NCI-H345 treated with DMSO at 0.1 percent for 48 hours (cell line): ENCODE data around the gene TRIM42.

Experiments used
- DNase-seq: peaks from one replicate; lab custom pipeline; 2025; ENCODE audit not compliant: unreplicated experiment; lab: John Stamatoyannopoulos, UW

Gene TRIM42

DNA sequence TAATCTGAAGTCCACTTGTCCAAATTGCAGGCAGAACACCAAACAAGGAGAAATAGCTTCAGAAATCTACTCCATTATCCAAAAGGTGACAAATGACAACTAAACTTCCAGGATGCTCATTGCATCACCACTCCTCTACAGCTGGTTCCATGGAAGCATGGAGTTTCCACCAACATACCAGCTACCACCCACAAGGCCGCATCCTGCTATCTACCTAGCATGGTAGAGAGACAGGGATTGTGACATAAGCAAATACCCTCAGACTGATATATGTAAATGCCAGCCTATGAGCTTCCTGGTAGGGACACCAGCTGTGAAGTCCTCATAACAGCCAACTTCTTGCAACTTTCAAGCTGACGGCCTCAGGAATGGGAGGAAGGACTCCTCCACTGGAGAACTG, at the start of gene TRIM42:
Gene TRIM42, plus strand, starts transcription at position 301 of the 400 bp plus-strand sequence. CDS start 166 bp downstream, outside the sequence.
- DNase-seq, result no peak

DNA sequence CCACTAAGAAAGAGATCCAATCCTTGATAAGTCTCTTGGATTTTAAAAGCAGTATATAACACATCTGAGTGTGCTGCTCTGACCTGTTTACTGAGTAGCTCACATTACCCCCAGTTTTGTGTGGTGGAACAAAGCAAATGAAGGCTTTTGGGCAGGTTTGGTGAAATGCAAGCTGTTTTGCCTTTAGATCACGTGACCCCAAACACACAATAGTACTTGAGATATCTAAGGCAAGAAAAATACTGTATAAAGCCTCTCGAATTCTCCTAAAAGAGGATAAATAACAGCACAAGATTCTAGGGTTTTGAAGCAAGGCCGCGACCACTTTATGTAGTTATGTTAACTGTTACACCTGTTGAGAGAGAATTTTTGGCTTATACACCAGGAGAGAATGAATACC, 49.3 kb upstream of the TRIM42 start:
- DNase-seq, result no peak

DNA sequence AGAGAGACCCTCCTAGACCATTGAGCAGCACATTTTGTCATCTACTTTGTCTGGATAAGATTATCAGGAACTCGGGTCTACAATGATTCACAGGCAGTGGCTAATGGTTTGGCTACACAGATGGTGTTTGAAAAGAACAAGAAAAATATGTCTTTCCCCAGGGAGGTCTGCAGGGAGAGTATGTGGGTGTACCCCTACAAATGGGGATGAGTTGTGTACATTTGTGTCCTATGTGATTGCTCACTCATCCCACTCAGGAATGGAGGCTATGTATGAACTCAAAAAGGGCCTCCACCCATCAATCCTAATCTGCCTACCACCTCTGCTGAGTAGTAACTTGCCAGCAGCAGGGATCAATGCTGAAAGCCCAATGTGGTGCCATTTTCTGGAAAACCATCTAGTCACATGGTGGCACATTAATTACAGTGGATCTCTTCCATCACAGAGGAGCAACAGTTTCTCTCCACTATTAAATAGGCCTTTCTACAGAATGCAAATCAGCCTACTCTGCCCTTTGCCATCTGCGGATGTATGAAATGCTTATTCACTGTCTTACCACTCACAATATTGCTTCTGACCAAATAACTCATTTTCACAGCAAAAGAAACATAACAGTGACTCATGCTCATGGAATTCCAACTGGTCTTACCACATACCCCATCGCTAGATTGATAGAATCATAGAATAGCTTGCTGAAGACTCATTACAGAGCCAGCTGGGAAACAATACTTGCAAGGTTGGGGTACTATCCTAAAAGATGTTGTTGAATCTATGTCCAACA, 48.3 kb upstream of the TRIM42 start:
- DNase-seq, result no peak

DNA sequence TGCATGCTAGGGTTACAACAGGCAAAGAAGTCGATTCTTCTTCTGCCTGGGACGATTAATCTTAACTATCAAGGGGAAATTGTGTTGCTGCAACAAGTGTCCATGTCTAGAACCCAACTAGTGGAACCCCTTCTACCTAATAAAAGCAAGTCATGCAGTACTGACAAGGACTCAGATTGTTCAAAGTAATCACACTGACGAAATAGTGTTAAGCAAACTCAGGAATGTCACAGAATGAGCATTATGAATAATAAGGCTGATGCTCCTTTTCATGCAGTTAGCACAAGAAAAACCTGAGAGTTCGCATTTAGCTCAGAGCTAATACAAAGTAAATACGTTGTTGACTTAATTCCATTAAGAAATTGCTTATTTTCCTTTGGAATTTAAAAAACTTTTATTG, 47.5 kb upstream of the TRIM42 start:
- no peak for DNase-seq

DNA sequence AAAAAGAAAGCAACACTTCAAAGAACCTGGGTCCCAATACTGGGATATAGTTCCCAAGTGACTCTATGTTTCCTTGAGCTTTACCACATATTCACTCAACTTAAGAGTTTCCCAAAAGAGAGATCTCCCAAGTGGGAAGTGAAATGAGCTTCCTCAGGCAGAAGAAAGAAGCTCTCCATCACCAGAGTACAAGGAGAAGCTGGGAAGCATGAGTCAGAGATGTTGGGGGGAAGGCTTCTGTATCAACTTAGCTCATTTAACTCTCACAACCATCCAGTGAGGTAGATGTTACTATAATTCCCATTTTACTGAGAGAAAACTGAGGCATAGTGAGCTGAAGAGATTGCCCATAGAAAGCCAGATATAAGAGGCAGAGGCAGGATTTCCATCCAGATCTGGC, 47.0 kb upstream of the TRIM42 start:
- no peak for DNase-seq

DNA sequence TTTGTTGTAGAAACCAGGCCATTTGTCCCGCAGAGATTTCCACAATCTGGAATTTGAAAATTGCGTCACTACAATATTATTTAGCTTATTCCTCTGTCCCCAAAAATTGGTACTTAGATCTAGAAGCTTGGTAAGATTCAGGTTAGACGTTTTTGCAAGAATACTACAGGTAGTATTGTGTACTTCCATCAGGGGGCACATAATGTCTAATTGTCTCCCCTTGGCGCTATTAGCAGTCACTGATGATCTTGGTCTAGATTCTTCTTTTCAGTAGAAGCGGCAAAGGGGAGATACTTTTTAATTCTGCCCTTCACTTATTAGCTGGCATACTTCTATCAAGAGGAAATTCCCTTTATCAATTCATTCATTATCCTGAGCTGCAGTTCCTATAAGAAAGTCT, 42.6 kb upstream of the TRIM42 start:
- no peak for DNase-seq

DNA sequence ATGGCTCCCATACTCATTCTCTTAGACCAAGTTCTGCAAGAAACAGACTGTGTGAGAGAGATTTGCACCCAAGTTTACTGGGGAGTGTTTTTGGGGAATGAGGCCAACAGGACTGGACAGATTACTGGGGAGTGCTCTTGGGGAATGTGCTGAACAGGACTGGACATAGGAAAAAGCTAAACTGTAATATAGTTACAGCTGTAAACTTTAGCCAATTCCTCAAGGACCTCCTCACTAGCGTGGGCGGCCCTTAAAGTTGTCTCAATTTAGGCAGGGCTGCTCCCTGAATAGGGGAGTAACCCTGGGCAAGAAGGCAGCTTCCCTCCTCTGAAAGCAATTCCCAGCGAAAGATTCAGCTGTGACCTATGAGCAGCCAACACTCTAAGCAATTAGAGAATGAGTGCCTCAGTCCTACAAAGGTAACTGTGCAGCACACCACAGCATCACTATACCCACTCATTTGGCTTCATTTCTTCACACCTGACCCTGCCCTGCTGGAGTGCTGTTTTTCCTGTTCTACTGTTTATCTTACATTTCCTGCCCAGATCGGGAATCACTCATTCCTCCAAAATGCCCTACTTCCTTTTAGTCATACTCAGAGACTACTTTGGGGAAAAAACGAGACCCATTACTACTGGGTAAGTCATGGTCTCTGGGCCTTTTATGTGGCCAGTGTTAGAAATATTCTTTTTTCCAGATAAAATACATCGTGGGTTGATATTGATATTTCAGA, 41.3 kb upstream of the TRIM42 start:
- no peak for DNase-seq

DNA sequence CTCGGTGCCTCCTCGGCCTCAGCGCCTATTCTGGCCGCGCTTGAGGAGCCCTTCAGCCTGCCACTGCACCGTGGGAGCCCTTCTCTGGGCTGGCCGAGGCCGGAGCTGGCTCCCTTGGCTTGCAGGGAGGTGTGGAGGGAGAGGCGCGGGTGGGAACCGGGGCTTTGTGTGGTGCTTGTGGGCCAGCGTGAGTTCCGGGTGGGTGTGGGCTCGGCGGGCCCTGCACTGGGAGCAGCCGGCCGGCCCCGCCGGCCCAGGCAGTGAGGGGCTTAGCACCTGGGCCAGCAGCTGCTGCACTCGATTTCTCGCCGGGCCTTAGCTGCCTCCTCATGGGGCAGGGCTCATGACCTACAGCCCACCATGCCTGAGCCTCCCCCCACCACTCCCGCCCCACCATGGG, 26.6 kb upstream of the TRIM42 start:
- DNase-seq, result no peak

DNA sequence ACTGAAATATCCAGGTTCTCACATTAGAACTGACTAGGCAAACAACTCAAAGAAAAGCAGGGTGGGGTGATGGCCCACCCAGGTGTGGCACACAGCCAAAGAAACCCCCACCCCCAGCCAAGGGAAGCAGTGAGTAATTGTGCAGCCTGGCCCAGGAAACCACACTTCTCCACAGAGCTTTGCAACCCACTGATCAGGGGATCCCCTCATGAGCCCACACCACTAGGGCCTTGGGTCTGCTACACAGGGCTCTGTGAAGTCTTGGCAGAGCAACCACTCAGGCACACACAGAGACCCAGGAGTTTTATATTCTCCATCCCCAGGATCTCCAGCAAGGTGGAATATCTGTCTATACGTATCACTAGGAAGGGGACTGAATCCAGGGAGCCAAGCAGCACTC, 22.2 kb upstream of the TRIM42 start:
- no peak for DNase-seq

DNA sequence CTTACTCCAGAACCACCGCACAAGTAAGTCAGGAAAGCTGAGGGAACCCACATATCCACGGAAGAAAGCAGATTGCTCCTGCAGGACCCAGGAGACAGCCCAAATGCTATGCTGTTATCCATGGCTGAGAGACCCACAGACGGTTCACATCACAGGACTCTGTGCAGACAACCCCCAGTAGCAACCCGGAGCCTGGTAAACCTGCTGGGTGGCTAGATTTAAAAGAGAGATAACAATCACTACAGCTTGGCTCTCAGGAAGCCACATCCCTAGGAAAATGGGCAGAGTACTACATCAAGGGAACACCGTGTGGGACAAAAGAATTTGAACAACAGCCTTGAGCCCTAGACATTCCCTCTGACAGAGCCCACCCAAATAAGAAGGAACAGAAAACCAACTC, 13.8 kb upstream of the TRIM42 start:
- no peak for DNase-seq

DNA sequence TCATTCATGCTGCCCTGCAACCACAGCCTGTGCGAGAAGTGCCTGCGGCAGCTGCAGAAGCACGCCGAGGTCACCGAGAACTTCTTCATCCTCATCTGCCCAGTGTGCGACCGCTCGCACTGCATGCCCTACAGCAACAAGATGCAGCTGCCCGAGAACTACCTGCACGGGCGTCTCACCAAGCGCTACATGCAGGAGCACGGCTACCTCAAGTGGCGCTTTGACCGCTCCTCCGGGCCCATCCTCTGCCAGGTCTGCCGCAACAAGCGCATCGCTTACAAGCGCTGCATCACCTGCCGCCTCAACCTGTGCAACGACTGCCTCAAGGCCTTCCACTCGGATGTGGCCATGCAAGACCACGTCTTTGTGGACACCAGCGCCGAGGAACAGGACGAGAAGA, 4.7 kb downstream of the TRIM42 start:
- DNase-seq, result no peak

DNA sequence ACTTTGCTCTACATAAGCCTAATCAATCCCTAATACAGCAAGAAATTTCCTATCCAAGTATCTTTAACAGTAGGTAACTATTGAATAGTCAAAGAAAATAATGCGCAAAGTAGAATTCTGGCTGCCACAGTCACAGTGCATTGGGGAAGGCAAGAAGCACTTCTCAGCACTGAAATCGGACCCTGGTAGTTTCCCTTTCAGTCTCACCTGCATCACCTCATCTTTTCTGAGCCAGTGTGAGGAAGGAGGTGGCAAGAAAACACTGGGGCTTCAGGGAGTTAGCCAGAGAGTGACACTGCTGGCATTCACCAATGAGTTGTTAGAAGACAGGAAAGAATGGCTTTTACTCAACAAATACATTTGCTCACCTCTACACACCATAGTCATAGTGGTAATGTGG, 8.3 kb downstream of the TRIM42 start:
- no peak for DNase-seq

DNA sequence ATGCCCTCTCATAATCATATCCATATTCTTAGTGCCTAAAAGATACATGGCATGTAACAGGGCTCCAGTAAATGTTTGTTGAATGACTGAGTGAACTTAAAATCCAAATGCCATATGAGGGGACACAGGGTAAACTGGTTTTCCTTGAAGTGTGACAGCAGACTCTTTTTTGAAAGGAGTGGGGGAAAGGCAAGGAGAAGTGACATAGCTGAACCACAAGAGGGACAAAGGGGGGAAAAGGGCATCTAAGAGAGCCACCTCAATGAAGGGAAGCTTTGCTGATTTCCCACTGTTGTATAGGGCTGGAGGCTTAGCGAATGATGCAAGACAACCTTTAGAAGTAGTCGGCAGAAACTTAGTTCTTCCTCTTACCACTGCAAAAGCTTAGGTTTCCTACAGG, 9.1 kb downstream of the TRIM42 start:
- DNase-seq, result no peak

DNA sequence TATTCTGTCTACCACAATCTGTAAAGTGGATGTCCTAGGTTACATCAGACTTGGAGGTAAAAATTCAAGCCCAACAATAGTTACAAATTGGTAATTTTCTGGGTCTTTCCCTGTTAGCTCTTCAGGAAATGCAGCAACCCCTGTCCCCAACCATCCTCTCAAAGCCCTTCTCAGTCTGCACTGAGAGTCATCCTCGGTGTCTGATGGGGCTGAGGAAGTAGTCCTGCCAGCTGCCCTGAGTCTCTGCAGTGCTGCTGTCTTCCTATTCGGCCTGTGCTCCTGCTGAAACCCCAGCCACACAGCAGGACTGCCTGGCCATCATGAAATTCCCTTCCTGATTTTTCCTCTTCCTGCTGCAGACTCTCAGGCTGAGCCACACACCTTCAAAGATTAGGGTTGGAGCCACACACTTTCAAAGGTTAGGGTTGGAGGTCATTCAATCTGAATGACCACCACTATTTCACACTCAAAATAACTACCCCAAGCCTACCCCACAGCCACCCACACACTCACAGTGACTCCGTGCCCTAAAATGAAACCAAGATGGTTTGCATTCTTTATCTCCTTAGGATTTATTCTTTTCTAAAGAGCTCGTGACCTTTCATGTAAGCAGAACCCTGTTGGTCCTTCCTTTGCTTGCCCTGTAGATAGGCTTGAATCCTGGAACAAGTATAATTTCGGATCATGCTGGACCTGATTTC, 17.6 kb downstream of the TRIM42 start:
- DNase-seq, result no peak

DNA sequence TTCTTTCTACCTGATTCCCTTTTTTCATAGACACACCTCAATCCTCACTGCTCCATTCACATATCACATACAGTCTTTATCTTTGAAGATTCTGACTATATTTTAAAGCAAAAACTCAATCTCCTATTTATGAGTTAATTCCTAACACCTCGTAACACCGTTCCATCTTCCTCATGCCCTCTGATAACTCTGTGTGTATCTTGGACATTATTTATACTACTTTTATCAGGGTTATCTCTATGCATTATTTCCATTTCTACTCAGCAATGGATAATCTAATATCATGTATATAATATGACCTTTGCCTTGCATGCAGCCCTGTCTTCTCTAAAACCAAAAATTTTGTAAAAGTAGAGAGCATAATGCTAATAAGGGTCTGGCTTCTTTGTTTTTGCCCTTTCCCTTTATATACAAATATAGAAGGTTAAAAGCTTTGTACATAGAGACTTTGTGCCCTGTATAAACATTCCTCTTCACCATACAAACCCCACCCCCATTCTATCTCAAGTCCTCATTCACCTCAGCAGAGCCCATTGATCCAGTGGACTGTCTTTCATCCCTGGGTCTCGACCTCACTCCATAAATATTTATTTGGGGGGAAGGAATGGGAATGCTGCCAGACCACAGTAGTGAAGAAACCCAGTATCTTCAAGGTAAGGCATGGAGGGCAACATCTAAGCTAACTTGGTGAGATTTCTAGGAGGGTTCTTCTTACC, 21.8 kb downstream of the TRIM42 start:
- DNase-seq, result no peak

DNA sequence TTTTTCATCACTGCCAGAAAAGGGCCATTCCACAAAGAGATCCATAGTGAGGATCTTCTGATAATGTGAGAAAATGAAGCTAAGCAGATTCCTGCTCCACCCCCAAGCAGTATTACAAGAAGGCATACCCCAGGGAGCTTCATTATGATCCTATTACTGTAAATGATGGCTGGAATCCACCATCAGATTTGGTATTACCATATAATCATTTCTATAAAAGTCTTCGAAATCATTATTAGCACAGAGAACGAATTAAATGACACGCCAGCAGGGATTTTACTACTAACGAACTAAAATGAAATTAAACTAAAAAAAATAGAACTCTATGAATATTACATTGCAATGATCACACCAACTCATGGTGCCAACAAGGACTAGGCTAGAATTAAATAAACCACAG, 24.4 kb downstream of the TRIM42 start:
- no peak for DNase-seq

DNA sequence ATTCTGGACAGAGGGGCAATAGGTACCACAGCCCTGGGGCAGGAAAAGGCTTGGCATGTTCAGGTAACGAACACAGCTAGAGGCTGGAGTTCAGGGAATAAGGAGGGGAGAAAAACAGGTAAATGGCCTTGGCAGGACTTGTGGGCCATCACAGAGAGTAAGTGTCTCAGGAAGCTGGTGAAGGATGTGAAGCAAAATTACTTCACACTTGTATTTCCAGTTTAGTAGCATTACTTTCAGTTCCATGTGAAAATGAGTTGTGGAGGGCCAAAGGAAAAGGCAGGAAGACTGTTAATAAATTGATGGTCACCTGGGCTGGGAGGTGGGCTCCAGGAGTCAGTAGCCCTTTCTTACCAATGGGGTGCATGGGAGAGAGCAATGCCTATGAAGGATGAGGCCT, 25.6 kb downstream of the TRIM42 start:
- no peak for DNase-seq

DNA sequence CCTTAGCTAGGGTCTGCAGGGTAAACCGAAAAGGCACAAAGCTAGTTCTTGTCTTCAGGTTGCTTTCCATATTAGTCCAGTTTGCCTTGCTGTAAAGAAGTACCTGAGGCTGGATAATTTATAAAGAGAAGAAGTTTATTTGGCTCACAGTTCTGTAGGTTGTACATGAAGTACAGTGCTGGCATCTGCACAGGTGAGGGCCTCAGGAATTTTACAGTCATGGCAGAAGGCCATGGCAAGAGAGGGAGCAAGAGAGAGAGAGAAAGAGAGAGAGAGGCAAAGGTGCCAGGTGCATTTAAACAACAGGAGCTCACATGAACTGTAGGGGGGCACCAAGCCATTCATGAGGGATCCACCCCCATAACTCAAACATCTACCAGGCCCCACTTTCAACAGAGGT, 26.9 kb downstream of the TRIM42 start:
- no peak for DNase-seq

DNA sequence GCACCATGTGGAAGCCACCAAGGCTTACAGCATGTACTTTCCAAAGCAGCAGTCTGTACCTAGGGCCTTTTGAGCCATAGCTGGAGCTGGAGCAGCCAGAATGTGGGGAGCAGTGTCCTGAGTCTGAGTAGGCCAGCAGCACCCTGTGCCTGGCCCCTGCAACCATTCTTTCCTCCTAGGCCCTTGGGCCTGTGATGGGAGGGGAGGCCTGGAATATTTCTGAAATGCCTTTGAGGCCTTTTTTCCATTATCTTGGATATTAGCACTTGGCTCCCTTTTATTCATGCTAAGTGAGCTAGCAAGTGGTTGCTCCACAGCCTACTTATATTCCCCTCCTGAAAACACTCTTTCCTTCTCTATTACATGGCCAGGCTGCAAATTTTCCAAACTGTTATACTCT, 28.1 kb downstream of the TRIM42 start:
- no peak for DNase-seq

DNA sequence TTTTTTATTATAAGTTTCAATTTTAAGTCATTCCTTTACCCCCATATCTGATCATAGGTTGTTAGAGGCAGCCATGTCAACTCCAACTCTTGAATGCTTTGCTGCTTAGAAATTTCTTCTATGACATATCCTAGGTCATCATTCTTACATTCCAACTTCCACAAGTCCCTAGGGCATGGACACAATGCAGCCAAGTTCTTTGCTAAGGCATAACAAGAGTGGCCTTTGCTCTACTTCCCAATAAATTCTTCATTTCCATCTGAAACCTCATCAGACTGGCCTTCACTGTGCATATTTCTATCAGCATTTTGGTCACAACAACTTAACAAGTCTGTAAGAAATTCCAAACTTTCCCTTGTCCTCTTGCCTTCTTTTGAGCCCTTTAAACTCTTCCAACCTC, 28.5 kb downstream of the TRIM42 start:
- DNase-seq, result no peak

DNA sequence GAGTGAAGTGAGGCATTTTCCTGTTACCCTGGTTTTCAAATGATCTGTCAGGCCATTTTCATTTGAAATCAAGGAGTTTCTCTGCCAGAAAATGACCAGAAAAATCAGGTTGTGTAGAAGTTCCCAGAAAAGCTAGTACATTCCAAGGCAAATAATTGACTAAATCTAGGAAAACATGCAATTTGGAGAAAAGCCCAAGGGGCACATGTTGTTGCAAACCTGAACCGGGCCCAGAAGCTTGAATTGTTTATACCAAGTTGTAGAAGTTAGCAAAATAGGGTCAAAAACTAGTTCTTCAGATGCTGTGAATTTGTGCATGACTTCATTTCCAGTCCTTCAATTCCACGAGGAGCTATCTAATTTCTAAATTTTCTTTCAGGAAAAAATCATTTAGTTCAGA, 31.0 kb downstream of the TRIM42 start:
- no peak for DNase-seq
